C1 segment of cervical spinal cord (tissue), 14 donors: ENCODE measurements around the gene GLYATL1.
"Not testable (repeated sequence)": the region's sequence is repeated elsewhere in the genome, so short reads cannot be mapped to it uniquely, and the experiment has no call there.

Experiments
- DNase-seq, 14 donors: peaks; one replicate each; lab custom pipeline; 2025; lab: John Stamatoyannopoulos, UW

GLYATL1 gene

GRCh38 chr11:58998480-58999290, 59.4 kb downstream of the GLYATL1 start:
- no peak for DNase-seq

GRCh38 chr11:58999291-58999680, 60.0 kb downstream of the GLYATL1 start:
- no peak for DNase-seq

- DNase-seq, result no peak
Measured at GRCh38 chr11:59000003-59000402, 60.7 kb downstream of the GLYATL1 start.

- not testable (repeated sequence) for DNase-seq
Measured at GRCh38 chr11:59002006-59002405, 62.7 kb downstream of the GLYATL1 start.
